ENCODE measurements around the gene HMX1. TPM values are rescaled to one million over a fixed set of nuclear protein-coding genes. Genes with fewer than 3 reads are reported as not detected.

Gene HMX1
- total and polyA plus RNA-seq, 12 donors = 2.7 TPM; not detected in 11

DNA sequence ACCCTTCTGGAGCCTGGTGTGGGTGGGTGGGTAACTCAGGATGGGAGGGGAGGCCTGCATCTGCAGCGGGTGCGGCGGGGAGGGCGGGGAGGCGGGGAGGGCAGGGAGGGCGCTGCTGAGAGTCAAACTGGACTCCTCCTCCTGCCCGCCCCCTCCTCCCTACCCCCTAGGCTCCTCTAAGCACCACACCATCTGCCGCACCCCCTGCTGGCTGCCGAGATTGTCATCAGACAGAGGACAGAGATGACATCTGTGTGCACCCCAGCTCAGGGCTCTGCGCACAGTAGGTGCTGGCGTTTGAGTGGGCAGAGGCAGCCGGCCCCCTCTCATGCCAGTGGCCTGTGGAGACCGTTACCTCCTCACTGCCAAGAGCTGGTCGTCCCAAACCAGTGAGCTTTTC is 10.6 kb upstream of the HMX1 start:
- H3K36me3 ChIP-seq (replicated peaks in 1 of 2) = no peaks in the 10 kb centered on the region
- H3K4me3 ChIP-seq = no peak overlapping the region
- no peak for TF ChIP-seq CTCF (IDR thresholded peaks at IDR 0.05)
- no peak for TF ChIP-seq POLR2A (IDR thresholded peaks at IDR 0.05)
- 21 to 31% (median 28%) methylated on average over 6 to 14 of the region's 14 CpGs for WGBS, 4 donors
- DNase-seq = no peak
- no peaks in the 10 kb centered on the region for H3K9me3 ChIP-seq (replicated peaks in 1 of 3)
- intact Hi-C loops (cut with DNase I) = loop anchor here in 1 of 2 donors (10.0 kb wide), 1 partner anchor 277 kb away; no protein-coding TSS in a partner anchor
- no peaks in the 10 kb centered on the region for H3K4me1 ChIP-seq (replicated peaks in 1 of 2)
- H3K27ac ChIP-seq = no peak overlapping the region
- H3K27me3 ChIP-seq = peaks cover 18% of the 10 kb centered on the region

- DNase-seq = no peak
- no peak for TF ChIP-seq CTCF (IDR thresholded peaks at IDR 0.05)
- TF ChIP-seq POLR2A (IDR thresholded peaks at IDR 0.05) = no peak
- H3K4me1 ChIP-seq (replicated peaks in 1 of 2) = no peaks in the 10 kb centered on the region
- no peaks in the 10 kb centered on the region for H3K9me3 ChIP-seq (replicated peaks in 1 of 3)
- peaks cover 17% of the 10 kb centered on the region for H3K27me3 ChIP-seq
- 76 to 80% (median 78%) methylated on average over 6 to 9 of the region's 9 CpGs for WGBS, 4 donors
- intact Hi-C loops (cut with DNase I) = loop anchor here in 1 of 2 donors (10.0 kb wide), 1 partner anchor 276 kb away; no protein-coding TSS in a partner anchor
- no peak overlapping the region for H3K4me3 ChIP-seq
- H3K36me3 ChIP-seq (replicated peaks in 1 of 2) = no peaks in the 10 kb centered on the region
- no peak overlapping the region for H3K27ac ChIP-seq
Observed at GRCh38 chr4:8880851-8881250, 9.2 kb upstream of the HMX1 start.

DNA sequence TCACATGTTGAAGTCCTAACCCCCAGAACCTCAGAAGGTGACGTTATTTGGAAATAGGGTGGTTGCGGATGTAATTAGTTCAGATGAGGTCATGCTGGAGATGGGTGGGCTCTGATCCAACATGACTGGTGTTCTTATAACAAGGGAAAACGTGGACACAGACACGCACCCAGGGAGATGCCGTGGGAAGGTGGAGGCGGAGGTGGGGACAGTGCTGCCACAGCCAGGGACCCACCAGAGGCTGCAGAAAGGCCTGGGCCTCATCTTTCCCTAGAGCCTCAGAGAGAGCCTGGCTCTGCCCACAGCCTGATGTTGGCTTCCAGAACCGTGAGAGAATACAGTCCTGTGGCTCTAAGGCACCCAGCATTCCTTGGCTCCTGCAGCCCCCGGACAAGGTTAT is 7.9 kb upstream of the HMX1 start:
- TF ChIP-seq POLR2A (IDR thresholded peaks at IDR 0.05) (no peak), CTCF (IDR thresholded peaks at IDR 0.05) (no peak)
- H3K4me1 ChIP-seq (replicated peaks in 1 of 2) = no peaks in the 10 kb centered on the region
- peaks cover 28% of the 10 kb centered on the region for H3K27me3 ChIP-seq
- intact Hi-C loops (cut with DNase I) = no loop called here
- H3K4me3 ChIP-seq = no peak overlapping the region
- no peaks in the 10 kb centered on the region for H3K9me3 ChIP-seq (replicated peaks in 1 of 3)
- DNase-seq = no peak
- H3K36me3 ChIP-seq (replicated peaks in 1 of 2) = no peaks in the 10 kb centered on the region
- WGBS, 4 donors = 71 to 75% (median 71%) methylated on average over 6 to 8 of the region's 8 CpGs
- H3K27ac ChIP-seq = no peak overlapping the region

DNA sequence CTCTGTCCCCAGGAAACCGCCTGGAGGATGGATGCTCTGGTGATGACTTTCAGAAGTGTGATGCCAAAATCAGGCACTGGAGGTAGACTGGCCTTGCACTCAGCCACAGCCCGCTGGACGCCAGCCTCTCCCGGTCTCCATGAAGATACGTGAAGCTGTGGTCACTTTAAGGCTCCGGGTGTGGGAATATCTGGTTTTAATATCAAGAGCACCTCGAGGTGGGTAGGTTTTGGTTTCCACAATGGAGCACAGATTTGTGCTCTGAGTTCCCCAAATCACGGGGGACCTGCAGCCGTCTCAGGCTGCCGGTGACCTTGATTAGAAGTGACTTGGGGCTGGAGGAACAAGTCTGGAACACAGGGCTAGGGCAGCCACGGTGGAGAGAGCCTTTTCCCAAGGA is 6.8 kb upstream of the HMX1 start:
- no peak overlapping the region for H3K4me3 ChIP-seq
- 10 to 19% (median 18%) methylated on average over 4 to 11 of the region's 11 CpGs; no CpG with 5 or more reads in 1 of the 4 donors for WGBS, 4 donors
- H3K9me3 ChIP-seq (replicated peaks in 1 of 3) = no peaks in the 10 kb centered on the region
- TF ChIP-seq POLR2A (IDR thresholded peaks at IDR 0.05) (no peak), CTCF (IDR thresholded peaks at IDR 0.05) (no peak)
- no peaks in the 10 kb centered on the region for H3K4me1 ChIP-seq (replicated peaks in 1 of 2)
- no peaks in the 10 kb centered on the region for H3K36me3 ChIP-seq (replicated peaks in 1 of 2)
- H3K27me3 ChIP-seq = peaks cover 39% of the 10 kb centered on the region
- intact Hi-C loops (cut with DNase I) = no loop called here
- no peak for DNase-seq
- no peak overlapping the region for H3K27ac ChIP-seq
